B cell (primary cell): ENCODE measurements around the gene EYS. TPM values are rescaled to one million over a fixed set of nuclear protein-coding genes. Genes with fewer than 3 reads are reported as not detected.

ENCODE experiments used
- ATAC-seq: fragments of 200-7000 bp; cut with Tn5 transposase; one replicate; pipeline ENCODE4 v1.10.0; 2021; ENCODE audit warnings: low read depth, mild to moderate bottlenecking, moderate number of reproducible peaks, moderate library complexity
- CTCF ChIA-PET: fragments of 350-600 bp; sonication (Branson Sonifier 250); formaldehyde crosslinking; loops from one replicate; lab custom pipeline; 2021; ENCODE audit warnings: antibody characterized with exemption, inconsistent platforms; lab: Charles Lee
- POLR2A ChIA-PET: fragments of 350-600 bp; sonication (Branson Sonifier 250); formaldehyde crosslinking; loops from one replicate; lab custom pipeline; 2021; ENCODE audit warnings: antibody characterized with exemption; lab: Charles Lee
- DNase-seq: peaks from one replicate; pipeline ENCODE4 v3.0.0; 2013
- H2AFZ ChIP-seq: 2 replicates; pipeline ENCODE4 v1.6.1; 2012; ENCODE audit warnings: mild to moderate bottlenecking, low read depth, low read length; ENCODE audit not compliant: insufficient read depth, poor library complexity, severe bottlenecking
- H3K27ac ChIP-seq, 2 donors: 1 replicate in 1 of 2; 2 replicates in 1 of 2; pipeline ENCODE4 v1.5.1; 2012 to 2013; ENCODE audit warnings: low read length in 2 of 2, mild to moderate bottlenecking in 2 of 2, moderate library complexity in 1 of 2
- H3K27me3 ChIP-seq, 4 experiments: fragments of 200-600 bp in 1 of 4; sonication (generic) in 1 of 4; replicated peaks in 1 of 4; 1 replicate in 2 of 4; 2 replicates in 2 of 4; pipeline versions ENCODE4 v1.6.1 to v1.7.0; 2013 to 2016; ENCODE audit warnings: low read length in 3 of 4, mild to moderate bottlenecking in 2 of 4, mixed read lengths in 1 of 4, moderate library complexity in 1 of 4; ENCODE audit not compliant: insufficient read depth in 4 of 4, control insufficient read depth in 3 of 4; ENCODE audit errors: control extremely low read depth in 1 of 4
- H3K36me3 ChIP-seq, 2 experiments: replicated peaks in 1 of 2; 1 replicate in 1 of 2; 2 replicates in 1 of 2; pipeline versions ENCODE4 v1.6.1 to v1.7.1; 2013; ENCODE audit warnings: low read length in 1 of 2; ENCODE audit not compliant: insufficient read depth in 2 of 2, control insufficient read depth in 1 of 2; ENCODE audit errors: control extremely low read depth in 1 of 2, extremely low read depth in 1 of 2
- H3K4me1 ChIP-seq, 2 donors: fragments of 200-600 bp in 1 of 2; sonication (generic) in 1 of 2; 1 replicate in 1 of 2; 2 replicates in 1 of 2; pipeline versions ENCODE4 v1.5.1 to v1.6.1; 2013 to 2017; ENCODE audit warnings: low read length in 2 of 2; ENCODE audit not compliant: control insufficient read depth in 2 of 2, insufficient read depth in 2 of 2
- H3K4me2 ChIP-seq: replicated peaks from 2 replicates; pipeline ENCODE3; 2012; ENCODE audit warnings: mild to moderate bottlenecking, low read depth, low read length; ENCODE audit not compliant: poor library complexity, severe bottlenecking
- H3K4me3 ChIP-seq, 5 experiments: fragments of 200-600 bp in 1 of 5; sonication (generic) in 1 of 5; 1 replicate in 3 of 5; 2 replicates in 2 of 5; pipeline versions ENCODE4 v1.5.1 to v1.7.0; 2011 to 2016; ENCODE audit warnings: low read length in 4 of 5, mild to moderate bottlenecking in 4 of 5, low read depth in 2 of 5, control low read depth in 1 of 5, moderate library complexity in 1 of 5; ENCODE audit not compliant: insufficient read depth in 1 of 5; ENCODE audit errors: control extremely low read depth in 1 of 5, extremely low read depth in 1 of 5
- H3K79me2 ChIP-seq: fragments of 200-600 bp; sonication (generic); one replicate; pipeline ENCODE4 v1.6.0; 2016; ENCODE audit warnings: low read length; ENCODE audit not compliant: control insufficient read depth, insufficient read depth
- H3K9ac ChIP-seq: fragments of 200-600 bp; sonication (generic); 2 replicates; pipeline ENCODE4 v1.6.1; 2017; ENCODE audit warnings: mild to moderate bottlenecking, low read length, moderate library complexity
- H3K9me3 ChIP-seq, 3 donors: one replicate each; pipeline versions ENCODE4 v1.6.1 to v1.7.1; 2013; ENCODE audit warnings: low read length in 2 of 3; ENCODE audit not compliant: control insufficient read depth in 2 of 3, insufficient read depth in 1 of 3; ENCODE audit errors: control extremely low read depth in 1 of 3
- H4K20me1 ChIP-seq: 2 replicates; pipeline ENCODE4 v1.6.0; 2012; ENCODE audit warnings: mild to moderate bottlenecking, low read length; ENCODE audit not compliant: insufficient read depth, control insufficient read depth, poor library complexity, severe bottlenecking
- H3K27ac Mint-ChIP-seq: one replicate; pipeline ENCODE4 v1.8.0; 2021; ENCODE audit warnings: mixed read lengths
- H3K27me3 Mint-ChIP-seq: one replicate; pipeline ENCODE4 v1.8.0; 2021; ENCODE audit warnings: mixed read lengths
- H3K4me1 Mint-ChIP-seq: one replicate; pipeline ENCODE4 v1.8.0; 2021; ENCODE audit warnings: mixed read lengths
- H3K4me3 Mint-ChIP-seq: one replicate; pipeline ENCODE4 v1.8.0; 2021; ENCODE audit warnings: mixed read lengths
- H3K9me3 Mint-ChIP-seq: one replicate; pipeline ENCODE4 v1.8.0; 2022; ENCODE audit warnings: mixed read lengths; ENCODE audit not compliant: insufficient read depth
- CTCF ChIP-seq: fragments of 200-600 bp; IDR thresholded peaks from one replicate; pipeline ENCODE4 v1.8.0; 2022; ENCODE audit warnings: antibody characterized with exemption, mild to moderate bottlenecking
- EZH2 ChIP-seq: IDR thresholded peaks from 2 replicates; pipeline ENCODE4 v1.6.1; 2012; ENCODE audit warnings: borderline replicate concordance, low read depth, mild to moderate bottlenecking, moderate library complexity, low read length; ENCODE audit not compliant: insufficient read depth, poor library complexity, severe bottlenecking
- WGBS: methylation state at CpG from one replicate; pipeline ENCODE4 v1.1.5; 2013; ENCODE audit warnings: missing lambda C conversion rate; ENCODE audit not compliant: insufficient coverage; 5-methylcytosine and 5-hydroxymethylcytosine counted together
- intact Hi-C: fragments of 100-400 bp; cut with micrococcal nuclease; formaldehyde crosslinking; loops from one replicate; pipeline ENCODE4 v1.10.0; 2022
- polyA plus RNA-seq: library from polyadenylated mRNA; depleted of rRNA; stranded (reverse); fragments of >200 nt; gene quantifications from 2 replicates; pipeline ENCODE4 v1.2.3, GENCODE V29; 2012
- total RNA-seq, 2 donors: library from RNA; stranded (reverse); fragments of 120-200 nt in 1 of 2; gene quantifications; 1 replicate in 1 of 2; 2 replicates in 1 of 2; pipeline versions ENCODE4 v1.2.3 to v1.2.4, GENCODE V29; 2013 to 2022

The EYS gene
- total and polyA plus RNA-seq, 2 donors (not counting 1 experiment from before 2014, with no cell fraction given), result not detected

- H3K9me3 Mint-ChIP-seq, result no peaks in the 10 kb centered on the region
These were observed 1552.0 kb downstream of the EYS start for GRCh38 chr6:64155063-64155462.

DNA sequence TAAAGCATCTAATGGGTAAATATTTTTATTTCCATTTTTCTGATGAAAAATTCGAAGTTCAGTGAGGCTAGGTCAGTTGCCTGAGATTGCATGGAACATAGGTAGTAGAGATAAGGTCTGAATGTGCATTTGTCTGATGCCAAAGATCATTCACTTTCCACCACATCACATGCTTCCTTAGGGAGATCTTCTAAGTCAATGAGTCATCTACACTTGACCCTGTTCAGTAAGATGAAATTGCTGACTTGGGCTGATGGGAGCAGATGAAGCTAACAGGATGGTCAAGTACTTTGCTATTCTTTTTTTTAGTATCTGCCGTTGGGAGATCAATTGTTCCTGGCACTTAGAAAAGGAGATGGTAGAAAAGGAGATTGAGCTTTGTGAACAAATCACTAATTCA, 1560.2 kb downstream of the EYS start:
- Histone ChIP-seq H3K4me3 (no peak overlapping the region), H3K27ac (no peak overlapping the region), H3K79me2 (no peaks in the 10 kb centered on the region), H3K27me3 (no peaks in the 10 kb centered on the region), H3K9me3 (no peaks in the 10 kb centered on the region), H3K36me3 (no peaks in the 10 kb centered on the region), H3K4me1 (no peaks in the 10 kb centered on the region), H4K20me1 (no peaks in the 10 kb centered on the region), H2AFZ (no peak overlapping the region), H3K4me2 (no peak overlapping the region), H3K9ac (no peak overlapping the region)
- Mint-ChIP-seq H3K27me3 (no peaks in the 10 kb centered on the region), H3K27ac (no peak overlapping the region), H3K4me1 (no peaks in the 10 kb centered on the region), H3K4me3 (no peak overlapping the region), H3K9me3 (no peaks in the 10 kb centered on the region)
- POLR2A ChIA-PET, result no interaction called here
- intact Hi-C loops, result no loop called here
- CTCF ChIA-PET, result no interaction called here
- TF ChIP-seq CTCF (no peak), EZH2 (no peak)
- DNase-seq (no peak), ATAC-seq (no peak)
- no CpG with 5 or more reads among the region's 2 CpGs for WGBS

More at GRCh38 chr6:64155063-64155462, 1552.0 kb downstream of the EYS start:
- H4K20me1 ChIP-seq, result no peaks in the 10 kb centered on the region
- no peak overlapping the region for H3K9ac ChIP-seq
- Mint-ChIP-seq H3K27me3 (no peaks in the 10 kb centered on the region), H3K27ac (no peak overlapping the region), H3K4me3 (no peak overlapping the region), H3K4me1 (no peaks in the 10 kb centered on the region)
- WGBS, result 91% methylated on average over 2 of the region's 2 CpGs
- H3K79me2 ChIP-seq, result no peaks in the 10 kb centered on the region
- peaks cover 0 to 7% (median 0%) of the 10 kb centered on the region in 3 donors for H3K9me3 ChIP-seq
- ATAC-seq (no peak), DNase-seq (no peak)
- intact Hi-C loops, result no loop called here
- no peak for TF ChIP-seq EZH2
- no peak for TF ChIP-seq CTCF
- H3K27ac ChIP-seq, result no peak overlapping the region
- ChIA-PET CTCF (no interaction called here), POLR2A (no interaction called here)
- no peak overlapping the region for H3K4me2 ChIP-seq
- H3K4me3 ChIP-seq, result no peak overlapping the region
- H2AFZ ChIP-seq, result no peak overlapping the region
- no peaks in the 10 kb centered on the region for H3K27me3 ChIP-seq
- no peaks in the 10 kb centered on the region for H3K4me1 ChIP-seq
- H3K36me3 ChIP-seq, result no peaks in the 10 kb centered on the region
